Suppressor macrophage treated with lipopolysaccharide for 1 hour (primary cell): Measurements from ENCODE around the gene DYRK1B.
"Not testable (repeated sequence)": the region's sequence is repeated elsewhere in the genome, so short reads cannot be mapped to it uniquely, and the experiment has no call there.

Experiments used
- DNase-seq, 3 donors: peaks; one replicate each; pipeline ENCODE4 v3.0.0-alpha.2; 2020 to 2022

Gene DYRK1B

DNA sequence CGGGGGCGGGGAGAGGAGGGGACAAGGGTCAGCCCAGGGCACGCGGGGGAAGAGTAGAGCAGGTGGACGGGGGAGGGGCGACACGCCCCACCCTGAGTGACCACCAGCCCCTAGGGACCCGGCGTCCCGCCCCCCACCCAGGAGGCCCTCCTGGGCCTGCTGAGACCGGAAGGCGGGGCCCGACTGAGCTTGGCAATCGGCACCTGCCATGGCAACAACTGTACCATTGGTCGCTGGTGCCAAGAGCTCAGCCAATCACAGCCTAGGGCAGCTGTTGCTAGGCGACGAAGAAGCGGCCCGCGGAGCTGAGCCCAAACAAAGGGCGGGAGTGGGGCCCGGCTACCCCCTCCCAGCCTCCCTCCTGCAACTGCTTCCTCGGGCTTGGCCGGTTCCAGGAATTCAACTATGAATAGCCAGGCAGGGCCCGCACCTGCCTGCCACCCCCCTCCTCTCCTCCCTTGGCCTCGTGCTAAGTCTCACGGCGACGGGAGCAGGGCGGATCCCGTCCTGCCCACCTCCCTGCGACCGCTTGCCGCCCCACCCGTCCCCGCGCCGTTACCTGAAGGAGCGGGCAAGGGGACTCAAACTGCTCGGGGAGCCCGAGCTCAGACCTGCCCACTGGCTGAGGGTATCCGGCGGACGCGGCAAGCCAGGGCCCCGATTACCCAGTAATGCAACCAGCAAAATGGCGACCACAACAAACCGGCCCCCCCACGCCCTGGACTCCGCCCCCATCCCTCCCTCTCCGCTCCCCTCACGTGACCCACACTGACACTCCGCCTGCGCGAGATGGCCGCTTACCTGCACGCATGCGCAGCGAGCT lies at the start of gene DYRK1B:
Gene DYRK1B, minus strand, starts transcription at position 699 of the 823 bp plus-strand sequence. CDS start 2,295 bp downstream, outside the sequence.
- DNase-seq, result peak; percentile 97 to 98 (median 98)

DNA sequence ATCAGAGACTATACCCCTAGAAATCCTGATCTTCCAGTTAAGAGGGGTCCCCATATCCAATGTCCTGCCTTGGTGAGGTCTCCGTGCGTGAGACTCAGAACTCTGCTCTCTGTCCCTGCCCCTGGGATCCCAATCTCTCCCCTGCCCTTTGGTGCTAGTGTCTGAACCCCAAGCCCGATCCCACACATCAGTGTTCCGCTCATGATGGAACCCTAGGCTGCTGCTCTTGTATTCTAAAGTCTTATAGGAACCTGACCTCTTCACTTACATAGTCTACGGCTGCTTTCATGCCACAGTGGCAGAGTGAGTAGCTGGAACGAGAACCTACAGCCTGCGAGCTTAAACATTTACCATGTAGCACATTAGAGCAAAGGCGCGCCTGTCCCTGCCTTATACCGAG lies 48.7 kb upstream of the DYRK1B start:
- DNase-seq, result not testable (repeated sequence)

DNA sequence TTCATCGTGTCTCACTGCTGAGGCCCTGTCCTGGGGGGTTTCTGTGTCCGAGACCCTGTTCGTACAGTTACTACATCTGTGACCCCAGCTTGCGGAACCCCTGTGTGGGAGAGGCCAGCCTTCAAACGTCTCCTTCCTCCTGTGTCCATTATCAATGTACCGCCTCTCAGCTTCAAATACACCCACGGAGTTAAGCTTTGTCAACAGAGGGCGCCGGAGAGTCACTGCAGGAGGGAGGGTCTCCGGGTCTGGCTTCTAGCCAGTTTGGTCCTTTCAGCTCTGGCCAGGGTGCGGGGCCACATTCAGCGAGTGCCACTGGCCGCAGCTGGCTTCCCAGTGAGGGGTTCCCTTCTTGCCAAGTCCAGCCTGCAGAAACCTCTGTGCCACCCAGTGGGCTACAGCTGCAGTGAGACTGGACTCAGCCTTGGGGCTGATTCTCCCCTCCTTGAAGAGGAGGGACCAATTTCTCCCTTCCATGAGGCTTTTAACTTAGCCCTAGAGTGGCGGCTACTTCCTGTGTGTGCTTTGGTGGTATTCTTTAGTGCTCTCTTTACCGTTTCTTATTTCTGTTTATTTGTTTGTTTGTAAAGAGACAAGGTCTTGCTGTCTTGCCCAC lies 47.6 kb upstream of the DYRK1B start:
- DNase-seq, result peak; percentile 50 to 68 (median 62)

DNA sequence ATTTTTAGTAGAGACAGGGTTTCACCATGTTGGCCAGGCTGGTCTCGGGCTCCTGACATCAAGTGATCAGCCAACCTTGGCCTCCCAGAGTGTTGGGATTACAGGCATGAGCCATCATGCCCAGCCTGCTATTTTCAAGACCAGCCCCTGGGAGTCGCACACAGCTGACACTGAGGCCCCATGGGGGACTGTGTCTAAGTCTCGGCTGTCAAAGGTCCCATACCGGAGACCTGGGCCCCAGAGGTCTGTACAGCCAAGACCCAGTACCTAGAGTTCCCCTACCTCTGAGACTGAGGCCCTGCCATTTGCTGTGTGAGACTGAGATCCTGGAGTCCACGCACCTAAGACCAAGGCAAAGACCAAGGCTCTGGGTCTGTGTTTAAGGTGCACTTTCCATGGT lies 46.3 kb upstream of the DYRK1B start:
- DNase-seq, result not testable (repeated sequence)

- DNase-seq, result not testable (repeated sequence)
These were observed 45.8 kb upstream of the DYRK1B start for GRCh38 chr19:39879796-39880195.

GRCh38 chr19:39878866-39879265 lies 44.9 kb upstream of the DYRK1B start:
- not testable (repeated sequence) for DNase-seq

GRCh38 chr19:39878398-39878797 lies 44.4 kb upstream of the DYRK1B start:
- DNase-seq, result no peak

DNA sequence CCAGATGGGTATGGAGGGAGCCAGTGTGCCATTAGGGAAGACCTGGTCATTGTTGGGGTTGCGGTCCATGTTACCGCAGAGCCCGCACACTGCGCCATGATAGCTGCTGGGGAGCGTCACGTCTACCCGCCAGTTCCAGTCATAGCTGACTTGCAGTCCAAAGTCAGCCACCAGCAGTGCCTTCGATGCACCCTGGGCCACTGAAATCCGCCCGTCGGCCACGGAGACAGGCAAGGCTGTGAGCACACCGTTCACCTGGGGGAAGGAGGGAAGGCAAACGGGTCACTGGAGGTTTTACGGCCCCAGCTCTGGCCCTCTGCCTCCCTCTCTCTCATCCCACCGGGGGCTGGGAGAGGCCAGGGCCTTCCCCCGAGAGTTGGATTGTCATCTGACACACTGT lies 44.0 kb upstream of the DYRK1B start:
- DNase-seq, result not testable (repeated sequence)

DNA sequence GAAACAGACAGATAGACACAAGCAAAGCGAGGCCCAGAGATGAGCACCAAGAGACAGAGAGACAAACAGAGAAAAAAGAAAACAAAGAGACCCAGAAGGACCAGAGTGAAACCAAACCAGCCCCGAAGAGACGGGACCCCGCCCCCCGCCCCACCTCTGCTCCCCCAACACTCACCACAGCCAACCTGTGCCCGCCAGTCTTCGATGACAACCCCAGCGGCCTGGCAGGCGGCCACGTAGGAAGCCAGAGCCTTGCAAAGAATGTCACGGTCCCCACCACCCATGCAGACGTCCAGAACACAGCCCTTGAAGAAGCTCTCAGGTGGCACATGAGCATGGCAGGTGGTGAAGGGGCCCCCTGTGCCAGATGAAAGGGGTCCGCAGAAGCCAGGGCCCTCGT lies 43.5 kb upstream of the DYRK1B start:
- not testable (repeated sequence) for DNase-seq

- not testable (repeated sequence) for DNase-seq
These were observed 42.5 kb upstream of the DYRK1B start for GRCh38 chr19:39876486-39876885.

- DNase-seq, result not testable (repeated sequence)
These were observed 41.5 kb upstream of the DYRK1B start for GRCh38 chr19:39875401-39875864.

DNA sequence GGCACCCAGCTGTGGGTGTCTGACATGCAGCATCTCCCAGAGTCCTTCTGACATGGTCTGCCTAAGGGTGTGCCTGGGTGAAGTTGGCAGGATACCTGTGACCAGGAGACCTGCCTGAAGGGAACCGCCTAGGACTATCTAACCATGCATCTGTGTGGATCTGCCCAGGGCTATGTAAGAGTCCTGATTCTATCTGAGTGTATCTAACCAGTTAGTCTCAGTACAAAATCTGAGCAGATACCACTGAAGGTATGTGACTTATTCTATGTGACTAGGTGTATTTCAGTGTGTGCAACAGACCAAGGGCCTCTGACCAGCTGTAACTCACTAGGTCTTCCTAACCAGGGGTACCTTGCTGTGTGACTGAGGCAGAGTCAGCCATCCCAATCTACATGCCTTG lies 40.4 kb upstream of the DYRK1B start:
- no peak for DNase-seq

DNA sequence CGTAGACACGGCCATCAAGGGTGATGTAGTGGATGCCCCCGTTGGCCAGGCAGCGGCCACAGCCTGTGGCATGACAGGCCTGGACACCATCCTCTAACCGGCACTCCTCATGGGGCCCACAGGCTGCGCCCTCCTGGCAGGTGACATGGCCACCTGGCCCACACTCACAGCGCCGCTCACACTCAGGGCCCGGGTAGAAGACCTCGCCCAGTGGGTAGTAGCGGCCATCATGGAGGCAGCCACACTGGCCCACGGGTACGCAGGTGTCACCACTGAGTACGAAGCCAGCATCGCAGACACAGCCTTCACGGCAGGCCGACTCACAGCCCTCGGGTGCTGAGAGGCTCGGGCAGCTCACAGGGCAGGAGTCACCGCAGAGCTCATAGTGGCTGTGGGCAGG lies 39.4 kb upstream of the DYRK1B start:
- no peak for DNase-seq

DNA sequence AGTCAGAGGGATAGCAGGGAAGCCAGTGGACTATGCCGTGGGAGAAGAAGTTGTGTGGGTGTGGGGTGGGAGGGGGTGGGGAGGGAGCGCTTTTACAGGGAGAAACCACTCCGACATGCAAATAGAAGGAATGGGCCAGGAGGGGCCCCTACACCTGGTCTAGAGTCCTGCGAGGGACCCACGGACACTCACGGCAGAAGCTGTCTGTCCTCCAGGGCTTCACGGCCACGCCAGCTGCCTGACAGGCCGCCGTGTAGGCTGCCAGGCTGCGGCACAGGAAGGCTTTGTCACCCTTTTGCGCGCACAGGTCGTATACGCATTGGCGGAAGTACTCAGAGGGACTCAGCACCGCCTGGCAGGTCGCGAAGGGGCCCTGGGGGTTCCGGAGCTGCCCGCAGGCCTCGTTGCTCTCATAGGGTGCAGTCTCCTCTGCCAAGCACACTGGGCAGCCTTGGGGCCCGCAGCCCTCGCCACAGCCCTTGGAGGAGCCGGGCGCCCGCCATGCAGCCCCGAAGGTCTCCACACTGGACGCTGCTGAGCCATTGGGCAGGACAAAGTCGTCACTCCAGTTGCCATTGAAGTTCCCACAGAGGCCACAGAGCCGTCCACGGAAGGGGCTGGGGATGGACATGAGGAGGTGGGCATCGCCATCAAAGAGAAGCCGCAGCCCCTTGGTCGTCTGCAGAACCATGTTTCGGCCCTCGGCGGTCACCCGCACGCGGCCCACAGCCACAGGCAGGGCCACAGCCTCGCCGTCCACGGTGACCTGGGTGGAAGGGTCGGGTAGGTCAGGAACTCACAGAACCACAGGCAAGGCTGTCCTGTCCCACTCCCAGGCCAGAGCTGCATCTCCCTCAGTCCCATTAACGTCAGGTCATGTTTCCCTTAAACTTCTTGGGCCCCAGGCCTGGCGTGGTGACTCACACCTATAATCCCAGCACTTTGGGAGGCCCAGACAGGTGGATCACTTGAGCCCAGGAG lies 38.2 kb upstream of the DYRK1B start:
- DNase-seq, result no peak

DNA sequence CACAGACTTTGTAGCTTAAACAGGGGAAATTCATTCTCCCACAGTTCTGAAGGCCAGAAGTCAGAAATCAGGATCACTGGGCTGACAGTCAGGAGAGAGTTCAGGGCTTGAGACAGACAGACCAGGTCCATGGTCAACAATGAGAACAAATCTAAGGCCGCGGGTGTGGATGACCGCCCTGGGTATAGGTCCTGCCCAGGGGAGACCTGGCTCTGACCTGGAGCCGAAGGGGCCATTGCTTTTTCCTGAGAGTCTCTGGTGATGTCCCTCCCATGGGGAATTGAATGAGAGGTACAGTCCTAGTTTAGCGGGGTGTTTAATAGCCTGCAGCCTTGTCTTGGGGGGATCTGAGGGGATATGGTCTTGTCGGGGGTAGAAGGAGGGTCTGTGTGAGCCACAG lies 37.4 kb upstream of the DYRK1B start:
- no peak for DNase-seq

GRCh38 chr19:39870171-39870971 lies 36.4 kb upstream of the DYRK1B start:
- DNase-seq, result no peak

GRCh38 chr19:39867952-39868351 lies 34.0 kb upstream of the DYRK1B start:
- no peak for DNase-seq

- DNase-seq, result no peak
These were observed 33.2 kb upstream of the DYRK1B start for GRCh38 chr19:39867133-39867532.

DNA sequence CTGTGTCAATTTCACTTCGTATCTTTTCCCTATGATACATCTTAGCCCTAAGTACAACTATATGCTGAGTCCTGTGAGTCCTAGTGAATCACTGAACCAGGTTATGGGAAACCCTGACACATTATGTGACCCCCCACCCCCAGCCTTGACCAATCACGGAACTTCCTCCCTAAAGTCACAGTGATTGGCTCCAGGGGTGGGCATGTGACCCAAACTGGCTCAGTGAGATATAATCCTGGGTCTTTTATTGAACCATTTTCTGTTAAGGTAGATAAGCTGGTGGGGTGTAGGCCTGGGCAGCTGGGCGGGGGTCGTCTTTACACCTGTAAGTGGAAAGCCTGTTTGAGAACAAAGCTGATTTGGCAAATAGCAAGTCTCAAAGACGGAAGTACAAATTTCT lies 32.0 kb upstream of the DYRK1B start:
- DNase-seq, result peak; percentile 20 to 39 (median 39)

DNA sequence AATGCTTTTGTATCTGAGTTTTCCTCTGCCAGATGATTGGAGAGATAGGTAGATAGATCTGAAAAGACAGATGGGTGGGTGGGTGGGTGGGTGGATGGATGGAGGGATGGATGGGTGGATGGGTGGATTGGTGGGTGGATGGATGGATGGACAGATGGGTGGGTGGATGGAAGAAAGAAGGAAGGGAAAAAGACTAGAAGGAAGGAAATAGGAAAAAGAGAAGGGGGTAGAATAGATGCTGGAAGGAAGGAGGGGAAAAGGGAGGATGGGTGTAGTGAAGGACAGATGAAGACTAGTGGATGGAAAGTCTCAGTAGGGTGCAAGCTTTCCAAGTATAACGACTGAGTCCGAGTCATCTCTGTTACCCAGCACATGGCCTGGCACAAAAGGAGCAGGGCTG lies 31.2 kb upstream of the DYRK1B start:
- no peak for DNase-seq

- DNase-seq, result no peak
These were observed 30.2 kb upstream of the DYRK1B start for GRCh38 chr19:39864118-39864517.

GRCh38 chr19:39858541-39858940 lies 24.6 kb upstream of the DYRK1B start:
- no peak for DNase-seq
